WTC11 (cell line): ENCODE measurements around the gene CCNYL1. TPM values are rescaled to one million over a fixed set of nuclear protein-coding genes. Genes with fewer than 3 reads are reported as not detected.

Experiments used
- ATAC-seq: fragments of 200-7000 bp; cut with Tn5 transposase; 2 replicates; pipeline ENCODE4 v1.10.0; 2021; ENCODE audit warnings: mild to moderate bottlenecking, moderate library complexity
- CTCF ChIA-PET: fragments of 300-600 bp; sonication (Branson Sonifier 250); formaldehyde crosslinking; loops from one replicate; lab custom pipeline; 2021; ENCODE audit warnings: antibody characterized with exemption; lab: Charles Lee
- POLR2A ChIA-PET: fragments of 350-600 bp; sonication (Branson Sonifier 250); formaldehyde crosslinking; loops from one replicate; lab custom pipeline; 2021; ENCODE audit warnings: antibody characterized with exemption; lab: Charles Lee
- DNase-seq: peaks from one replicate; pipeline ENCODE4 v3.0.0; 2021; ENCODE audit warnings: low spot score
- H3K27ac Mint-ChIP-seq: 2 replicates; pipeline ENCODE4 v1.8.0; 2021; ENCODE audit warnings: mixed read lengths
- H3K27me3 Mint-ChIP-seq: 2 replicates; pipeline ENCODE4 v1.8.0; 2021; ENCODE audit warnings: low read depth, mild to moderate bottlenecking, moderate library complexity, mixed read lengths
- H3K36me3 Mint-ChIP-seq: 2 replicates; pipeline ENCODE4 v1.8.0; 2021; ENCODE audit warnings: mixed read lengths
- H3K4me1 Mint-ChIP-seq: 2 replicates; pipeline ENCODE4 v1.8.0; 2022; ENCODE audit warnings: mixed read lengths
- H3K4me3 Mint-ChIP-seq: 2 replicates; pipeline ENCODE4 v1.8.0; 2021; ENCODE audit warnings: mild to moderate bottlenecking, moderate library complexity, mixed read lengths
- H3K9me3 Mint-ChIP-seq: 2 replicates; pipeline ENCODE4 v1.8.0; 2021; ENCODE audit warnings: mixed read lengths
- AR ChIP-seq: fragments of 250-450 bp; sonication (Bioruptor Pico); IDR thresholded peaks from 2 replicates; pipeline ENCODE4 v1.9.0; 2021; ENCODE audit warnings: mild to moderate bottlenecking
- ARID4B ChIP-seq: sonication (generic); formaldehyde crosslinking; IDR thresholded peaks from 2 replicates; pipeline ENCODE4 v1.8.0; 2023; ENCODE audit warnings: missing genetic modification reagents, mild to moderate bottlenecking, borderline replicate concordance
- GRHL2 ChIP-seq: fragments of 250-450 bp; sonication (Bioruptor Pico); IDR thresholded peaks from 2 replicates; pipeline ENCODE4 v1.8.0; 2022; ENCODE audit warnings: mild to moderate bottlenecking, moderate library complexity; ENCODE audit not compliant: insufficient replicate concordance, severe bottlenecking
- NFE2L1 ChIP-seq: sonication (generic); formaldehyde crosslinking; IDR thresholded peaks from 2 replicates; pipeline ENCODE4 v1.8.1; 2023; ENCODE audit warnings: missing genetic modification reagents
- NFYB ChIP-seq: sonication (generic); formaldehyde crosslinking; conservative IDR thresholded peaks from 2 replicates; pipeline ENCODE4 v1.8.0; 2022; ENCODE audit warnings: low read depth, missing genetic modification reagents
- SP1 ChIP-seq: sonication (generic); formaldehyde crosslinking; conservative IDR thresholded peaks from 2 replicates; pipeline ENCODE4 v1.8.1; 2022; ENCODE audit warnings: missing genetic modification reagents
- ZNF138 ChIP-seq: sonication (generic); formaldehyde crosslinking; conservative IDR thresholded peaks from 2 replicates; pipeline ENCODE4 v1.8.1; 2022; ENCODE audit warnings: mild to moderate bottlenecking, moderate library complexity, missing genetic modification reagents
- ZNF219 ChIP-seq: sonication (generic); formaldehyde crosslinking; IDR thresholded peaks from 2 replicates; pipeline ENCODE4 v1.8.0; 2023; ENCODE audit warnings: missing genetic modification reagents, mild to moderate bottlenecking, borderline replicate concordance
- ZNF317 ChIP-seq: sonication (generic); formaldehyde crosslinking; IDR thresholded peaks from 2 replicates; pipeline ENCODE4 v1.8.1; 2023; ENCODE audit warnings: low read depth, mild to moderate bottlenecking, moderate library complexity, missing genetic modification reagents, borderline replicate concordance
- ZNF532 ChIP-seq: fragments of 250-450 bp; sonication (Bioruptor Pico); IDR thresholded peaks from 2 replicates; pipeline ENCODE4 v1.9.0; 2021; ENCODE audit warnings: mild to moderate bottlenecking, borderline replicate concordance
- total RNA-seq: library from RNA; stranded (reverse); gene quantifications from 3 replicates; pipeline ENCODE4 v1.2.3, GENCODE V29; 2021
- TF ChIP-seq, protein P1 (sequence below): sonication (generic); formaldehyde crosslinking; IDR thresholded peaks from 2 replicates; pipeline ENCODE4 v1.8.0; 2022; ENCODE audit warnings: mild to moderate bottlenecking, missing genetic modification reagents

CCNYL1 gene
- total RNA-seq, 1 experiment from 2014 or later, result 31.6 TPM

- TF ChIP-seq ZNF532 (CRISPR knock-in tag) (no peak), ZNF219 (no peak), NFE2L1 (CRISPR knock-in tag) (no peak)
- TF ChIP-seq, protein P1, sequence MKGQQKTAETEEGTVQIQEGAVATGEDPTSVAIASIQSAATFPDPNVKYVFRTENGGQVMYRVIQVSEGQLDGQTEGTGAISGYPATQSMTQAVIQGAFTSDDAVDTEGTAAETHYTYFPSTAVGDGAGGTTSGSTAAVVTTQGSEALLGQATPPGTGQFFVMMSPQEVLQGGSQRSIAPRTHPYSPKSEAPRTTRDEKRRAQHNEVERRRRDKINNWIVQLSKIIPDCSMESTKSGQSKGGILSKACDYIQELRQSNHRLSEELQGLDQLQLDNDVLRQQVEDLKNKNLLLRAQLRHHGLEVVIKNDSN (CRISPR knock-in tag), result no peak
Measured at GRCh38 chr2:207674266-207674774, 37.1 kb upstream of the CCNYL1 start (continued).

- CTCF ChIA-PET, result interaction anchor here (2.8 kb wide), 1 partner anchor 48 kb away, joined by 11 read pairs; no protein-coding TSS in a partner anchor
- no peaks in the 10 kb centered on the region for H3K27me3 Mint-ChIP-seq
- H3K27ac Mint-ChIP-seq, result peak overlapping the region; percentile 84
- H3K36me3 Mint-ChIP-seq, result no peaks in the 10 kb centered on the region
- H3K4me3 Mint-ChIP-seq, result no peak overlapping the region
- POLR2A ChIA-PET, result interaction anchor here (0.7 to 1.0 kb wide), 2 partner anchors 36 to 44 kb away, joined by 4 read pairs; partner anchors contain the start of gene CCNYL1
- ATAC-seq, result peak; percentile 84
- peaks cover 41% of the 10 kb centered on the region for H3K4me1 Mint-ChIP-seq
- TF ChIP-seq ZNF138 (CRISPR knock-in tag) (no peak), ARID4B (CRISPR knock-in tag) (no peak), SP1 (CRISPR knock-in tag) (no peak), AR (CRISPR knock-in tag) (no peak), ZNF317 (CRISPR knock-in tag) (peak; percentile 93), GRHL2 (no peak), NFYB (CRISPR knock-in tag) (no peak)
- H3K9me3 Mint-ChIP-seq, result no peaks in the 10 kb centered on the region
- DNase-seq, result no peak
Measured at GRCh38 chr2:207674826-207675225, 36.6 kb upstream of the CCNYL1 start.
